DND-41 (cell line): ENCODE data around the gene REPS2.

Source experiments
- ATAC-seq: fragments of 200-7000 bp; cut with Tn5 transposase; 3 replicates; pipeline ENCODE4 v1.9.1; 2021; ENCODE audit warnings: low read depth; ENCODE audit not compliant: insufficient read depth
- DNase-seq: peaks from one replicate; pipeline ENCODE4 v3.0.0-alpha.2; 2020
- H2AFZ ChIP-seq: 2 replicates; pipeline ENCODE4 v1.6.0; 2012; ENCODE audit warnings: low read depth, low read length
- H3K27ac ChIP-seq: 2 replicates; pipeline ENCODE4 v1.5.1; 2012; ENCODE audit warnings: low read length, inconsistent platforms
- H3K27me3 ChIP-seq: fragments of 200-600 bp; sonication (generic); 2 replicates; pipeline ENCODE4 v1.6.0; 2012; ENCODE audit warnings: low read length, mild to moderate bottlenecking, inconsistent platforms; ENCODE audit not compliant: insufficient read depth, poor library complexity
- H3K36me3 ChIP-seq: 2 replicates; pipeline ENCODE4 v1.5.1; 2012; ENCODE audit warnings: low read length, inconsistent platforms; ENCODE audit not compliant: insufficient read depth
- H3K4me1 ChIP-seq: 2 replicates; pipeline ENCODE4 v1.5.1; 2012; ENCODE audit warnings: mild to moderate bottlenecking, low read length; ENCODE audit not compliant: insufficient read depth
- H3K4me2 ChIP-seq: 2 replicates; pipeline ENCODE4 v1.6.0; 2012; ENCODE audit warnings: mild to moderate bottlenecking, moderate library complexity, low read length, inconsistent platforms; ENCODE audit not compliant: insufficient read depth
- H3K4me3 ChIP-seq, 2 experiments: fragments of 200-600 bp in 1 of 2; shearing (Covaris generic) in 1 of 2; 2 replicates each; pipeline ENCODE4 v1.5.1; 2012 to 2016; ENCODE audit warnings: inconsistent platforms in 2 of 2, low read length in 2 of 2, mild to moderate bottlenecking in 2 of 2, low read depth in 1 of 2, moderate library complexity in 1 of 2
- H3K79me2 ChIP-seq: 2 replicates; pipeline ENCODE4 v1.6.0; 2012; ENCODE audit warnings: low read length, inconsistent platforms; ENCODE audit not compliant: insufficient read depth
- H3K9ac ChIP-seq: 2 replicates; pipeline ENCODE4 v1.6.0; 2012; ENCODE audit warnings: low read depth, mild to moderate bottlenecking, inconsistent platforms, low read length, moderate library complexity
- H3K9me3 ChIP-seq: 2 replicates; pipeline ENCODE4 v1.5.1; 2012; ENCODE audit warnings: low read length, moderate library complexity, mild to moderate bottlenecking, inconsistent platforms; ENCODE audit not compliant: insufficient read depth, severe bottlenecking
- H4K20me1 ChIP-seq: 2 replicates; pipeline ENCODE4 v1.6.0; 2012; ENCODE audit warnings: low read length; ENCODE audit not compliant: insufficient read depth
- EZH2 ChIP-seq: IDR thresholded peaks from 3 replicates; pipeline ENCODE4 v1.6.1; 2012; ENCODE audit warnings: borderline replicate concordance, low read depth, mild to moderate bottlenecking, moderate library complexity, low read length, inconsistent platforms; ENCODE audit not compliant: severe bottlenecking
- TF ChIP-seq, protein P1 (sequence below): IDR thresholded peaks from 2 replicates; pipeline ENCODE4 v1.5.1; 2012; ENCODE audit warnings: borderline replicate concordance, low read length, moderate library complexity, mild to moderate bottlenecking; ENCODE audit not compliant: poor library complexity, severe bottlenecking; ENCODE audit errors: extremely low read depth

The REPS2 gene

DNA sequence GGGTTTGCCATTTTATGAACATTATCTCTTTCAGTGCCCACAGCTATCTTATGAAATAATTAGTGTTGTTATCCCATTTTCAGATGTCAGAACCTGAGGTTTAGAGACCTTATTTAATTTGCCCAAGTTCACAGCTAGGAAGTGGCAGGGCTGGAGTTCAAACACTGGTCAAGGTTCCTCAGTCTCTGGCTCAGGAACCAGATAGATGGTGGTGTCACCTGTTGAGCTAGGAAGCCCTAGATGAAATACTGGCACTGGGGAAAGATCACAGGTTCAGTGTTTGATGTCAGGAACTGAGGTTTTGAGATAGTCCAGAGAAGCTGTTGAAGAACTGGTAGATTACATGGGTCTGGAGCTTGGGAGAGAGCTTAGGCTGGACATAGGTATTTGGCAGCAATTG is 85.4 kb downstream of the REPS2 start:
- H3K4me3 ChIP-seq = no peak overlapping the region
- H2AFZ ChIP-seq = no peak overlapping the region
- no peak overlapping the region for H3K27ac ChIP-seq
- H3K9ac ChIP-seq = no peak overlapping the region
- H3K79me2 ChIP-seq = no peaks in the 10 kb centered on the region
- no peaks in the 10 kb centered on the region for H3K9me3 ChIP-seq
- H3K36me3 ChIP-seq = no peaks in the 10 kb centered on the region
- ATAC-seq = no peak
- TF ChIP-seq, protein P1, sequence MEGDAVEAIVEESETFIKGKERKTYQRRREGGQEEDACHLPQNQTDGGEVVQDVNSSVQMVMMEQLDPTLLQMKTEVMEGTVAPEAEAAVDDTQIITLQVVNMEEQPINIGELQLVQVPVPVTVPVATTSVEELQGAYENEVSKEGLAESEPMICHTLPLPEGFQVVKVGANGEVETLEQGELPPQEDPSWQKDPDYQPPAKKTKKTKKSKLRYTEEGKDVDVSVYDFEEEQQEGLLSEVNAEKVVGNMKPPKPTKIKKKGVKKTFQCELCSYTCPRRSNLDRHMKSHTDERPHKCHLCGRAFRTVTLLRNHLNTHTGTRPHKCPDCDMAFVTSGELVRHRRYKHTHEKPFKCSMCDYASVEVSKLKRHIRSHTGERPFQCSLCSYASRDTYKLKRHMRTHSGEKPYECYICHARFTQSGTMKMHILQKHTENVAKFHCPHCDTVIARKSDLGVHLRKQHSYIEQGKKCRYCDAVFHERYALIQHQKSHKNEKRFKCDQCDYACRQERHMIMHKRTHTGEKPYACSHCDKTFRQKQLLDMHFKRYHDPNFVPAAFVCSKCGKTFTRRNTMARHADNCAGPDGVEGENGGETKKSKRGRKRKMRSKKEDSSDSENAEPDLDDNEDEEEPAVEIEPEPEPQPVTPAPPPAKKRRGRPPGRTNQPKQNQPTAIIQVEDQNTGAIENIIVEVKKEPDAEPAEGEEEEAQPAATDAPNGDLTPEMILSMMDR = no peak
- no peak for TF ChIP-seq EZH2
- no peaks in the 10 kb centered on the region for H3K27me3 ChIP-seq
- H4K20me1 ChIP-seq = no peaks in the 10 kb centered on the region
- no peak overlapping the region for H3K4me2 ChIP-seq
- DNase-seq = no peak
- H3K4me1 ChIP-seq = no peaks in the 10 kb centered on the region

DNA sequence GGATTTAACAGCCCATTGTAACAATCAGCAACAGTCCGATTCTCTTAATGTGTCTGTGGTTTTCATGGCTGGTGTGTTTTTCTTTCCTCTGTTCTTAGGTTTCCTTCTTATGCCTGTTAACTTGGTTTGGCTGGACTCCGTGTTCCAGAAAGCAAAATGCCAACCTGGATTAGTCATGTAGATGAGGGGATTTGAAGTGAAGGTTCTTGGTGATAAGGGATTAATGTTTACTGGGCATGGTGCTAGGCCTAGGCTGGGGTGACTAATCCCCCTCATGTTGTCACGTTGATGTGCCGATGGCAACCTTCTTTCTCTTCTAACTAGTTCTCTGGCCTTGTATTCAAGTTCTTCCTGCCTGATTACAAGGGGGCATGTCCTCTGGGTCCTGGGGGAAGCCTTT is 85.9 kb downstream of the REPS2 start:
- Histone ChIP-seq H3K36me3 (no peaks in the 10 kb centered on the region), H3K27ac (no peak overlapping the region), H3K79me2 (no peaks in the 10 kb centered on the region), H3K4me2 (no peak overlapping the region), H3K4me3 (no peak overlapping the region), H3K4me1 (no peaks in the 10 kb centered on the region), H2AFZ (no peak overlapping the region), H3K27me3 (no peaks in the 10 kb centered on the region), H3K9ac (no peak overlapping the region), H4K20me1 (no peaks in the 10 kb centered on the region), H3K9me3 (no peaks in the 10 kb centered on the region)
- TF ChIP-seq, protein P1 = no peak
- TF ChIP-seq EZH2 = no peak
- ATAC-seq (no peak), DNase-seq (no peak)

DNA sequence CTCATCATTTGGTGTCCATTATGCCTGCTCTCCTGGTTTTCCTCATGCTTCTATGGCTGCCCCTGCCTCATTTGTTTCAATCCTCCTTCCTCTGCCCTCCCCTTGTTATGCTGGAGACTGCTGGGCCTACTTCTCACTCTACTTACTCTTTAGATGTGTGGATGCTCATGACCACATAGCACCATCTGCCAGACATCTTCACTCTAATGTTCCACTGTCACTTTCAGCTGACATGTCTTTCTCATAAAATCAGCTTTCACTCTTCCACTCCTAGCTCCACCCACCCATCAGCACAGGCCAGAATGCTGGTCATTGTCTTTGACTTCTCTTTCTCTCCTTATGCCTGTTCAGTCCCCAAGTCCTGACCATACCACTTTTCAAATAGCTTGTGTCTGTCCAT is 86.8 kb downstream of the REPS2 start:
- TF ChIP-seq EZH2 = no peak
- TF ChIP-seq, protein P1 = no peak
- H3K9me3 ChIP-seq = no peaks in the 10 kb centered on the region
- H3K79me2 ChIP-seq = no peaks in the 10 kb centered on the region
- no peak overlapping the region for H3K4me3 ChIP-seq
- no peaks in the 10 kb centered on the region for H3K4me1 ChIP-seq
- H2AFZ ChIP-seq = no peak overlapping the region
- no peak overlapping the region for H3K27ac ChIP-seq
- H3K4me2 ChIP-seq = no peak overlapping the region
- no peaks in the 10 kb centered on the region for H3K36me3 ChIP-seq
- no peaks in the 10 kb centered on the region for H4K20me1 ChIP-seq
- DNase-seq = no peak
- H3K9ac ChIP-seq = no peak overlapping the region
- H3K27me3 ChIP-seq = no peaks in the 10 kb centered on the region
- ATAC-seq = no peak

DNA sequence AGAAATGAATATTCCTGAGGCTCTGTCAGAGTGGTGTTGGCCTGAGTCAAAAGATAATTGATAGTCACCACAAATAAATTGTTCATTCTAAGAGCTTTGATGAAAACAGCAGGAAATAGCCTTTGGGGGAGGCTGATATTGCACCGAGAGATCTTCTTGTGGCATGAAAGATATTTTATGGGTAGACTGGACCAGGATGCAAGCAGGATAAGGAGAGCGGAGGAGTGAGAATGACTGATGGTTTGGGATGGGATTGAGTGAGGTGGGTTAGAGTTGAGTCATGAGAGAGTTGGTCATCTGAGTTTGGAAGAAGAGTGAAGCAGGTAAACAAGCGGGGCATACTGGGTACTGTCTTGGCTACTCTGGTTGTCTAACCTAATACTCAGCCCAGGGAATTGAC is 88.7 kb downstream of the REPS2 start:
- Histone ChIP-seq H3K27ac (no peak overlapping the region), H3K27me3 (no peaks in the 10 kb centered on the region), H3K79me2 (no peaks in the 10 kb centered on the region), H2AFZ (no peak overlapping the region), H3K9me3 (no peaks in the 10 kb centered on the region), H3K9ac (no peak overlapping the region), H3K36me3 (no peaks in the 10 kb centered on the region), H3K4me2 (no peak overlapping the region), H3K4me1 (no peaks in the 10 kb centered on the region), H4K20me1 (no peaks in the 10 kb centered on the region), H3K4me3 (no peak overlapping the region)
- no peak for TF ChIP-seq EZH2
- TF ChIP-seq, protein P1 = no peak
- no peak for ATAC-seq
- no peak for DNase-seq
